ENCODE results near the gene NR1D1. TPM values are rescaled to one million over a fixed set of nuclear protein-coding genes. Genes with fewer than 3 reads are reported as not detected.

The NR1D1 gene
- total RNA-seq, 1 experiment from 2014 or later: 63.7 TPM

GRCh38 chr17:40092581-40092980 lies 7.8 kb downstream of the NR1D1 start:
- no peak overlapping the region for H2AFZ ChIP-seq (ENCODE audit: low read depth, low read length, poor library complexity, severe bottlenecking)
- no peak for ATAC-seq
- RAD21 ChIA-PET (ENCODE audit: low non-redundant PET in 1 of 2, low total read pairs in 2 of 2, uncharacterized antibody in 2 of 2, unreplicated experiment in 2 of 2): no interaction called here
- DNase-seq (ENCODE audit: low read depth, low spot score): no peak
- H3K27me3 ChIP-seq (ENCODE audit: insufficient read depth, low read length): no peaks in the 10 kb centered on the region
- 0 out of 2 replicates have a peak, but pooled peaks have one; percentile 4 for TF ChIP-seq JUND (IDR thresholded peaks at IDR 0.05)
- no peak for TF ChIP-seq ATF3 (IDR thresholded peaks at IDR 0.05)
- H3K36me3 ChIP-seq (ENCODE audit: control insufficient read depth in 1 of 2, insufficient read depth in 2 of 2, low read length in 2 of 2): peaks cover 48 to 50% of the 10 kb centered on the region in 2 experiments
- no peaks in the 10 kb centered on the region for H3K9me2 ChIP-seq (ENCODE audit: insufficient read depth)
- H3K4me3 ChIP-seq (replicated peaks in 1 of 2; ENCODE audit: low read depth in 1 of 2, low read length in 2 of 2): no peak overlapping the region
- peaks cover 19% of the 10 kb centered on the region for H3K79me2 ChIP-seq (ENCODE audit: insufficient read depth, low read length)
- CTCF ChIA-PET: no interaction called here
- no peaks in the 10 kb centered on the region for H3K9me3 ChIP-seq (ENCODE audit: control insufficient read depth in 1 of 2, insufficient read depth in 1 of 2, low read depth in 1 of 2, low read length in 2 of 2)
- no peak overlapping the region for H3K27ac ChIP-seq (ENCODE audit: low read depth, low read length)
- peaks cover 0 to 12% of the 10 kb centered on the region in 2 experiments; a peak in 2 of 4 replicates for H3K4me1 ChIP-seq (ENCODE audit: control insufficient read depth in 1 of 2, insufficient read depth in 2 of 2, low read length in 2 of 2)
- POLR2A ChIA-PET: interaction anchor here (0.6 to 1.0 kb wide), 2 partner anchors 8 to 18 kb away, joined by 3 read pairs; partner anchors contain the start of gene NR1D1
- no peak overlapping the region for H3K4me2 ChIP-seq (ENCODE audit: low read length)
- no peak overlapping the region for H3K9ac ChIP-seq (ENCODE audit: low read length)
- intact Hi-C loops (cut with micrococcal nuclease): no loop called here
- no TSS peak for BruUV-seq (replicated peaks)
- no peaks in the 10 kb centered on the region for H4K20me1 ChIP-seq (ENCODE audit: insufficient read depth)

GRCh38 chr17:40091691-40092397 lies 8.5 kb downstream of the NR1D1 start:
- H3K36me3 ChIP-seq (ENCODE audit: control insufficient read depth in 1 of 2, insufficient read depth in 2 of 2, low read length in 2 of 2): peaks cover 48 to 53% of the 10 kb centered on the region in 2 experiments
- ATAC-seq (peak; percentile 55), DNase-seq (ENCODE audit: low read depth, low spot score) (no peak)
- TF ChIP-seq POLR2AphosphoS5 (IDR thresholded peaks at IDR 0.05; ENCODE audit: low read depth, low read length) (peak; percentile 67; the same call in 1 of the 2 replicates), EZH2phosphoT487 (IDR thresholded peaks at IDR 0.05; ENCODE audit: borderline replicate concordance) (no peak)
- H3K27me3 ChIP-seq (ENCODE audit: insufficient read depth, low read length): no peaks in the 10 kb centered on the region
- H3K4me3 ChIP-seq (replicated peaks in 1 of 2; ENCODE audit: low read depth in 1 of 2, low read length in 2 of 2): no peak overlapping the region
- no peak overlapping the region for H2AFZ ChIP-seq (ENCODE audit: low read depth, low read length, poor library complexity, severe bottlenecking)
- H3K4me2 ChIP-seq (ENCODE audit: low read length): no peak overlapping the region
- H3K9me2 ChIP-seq (ENCODE audit: insufficient read depth): no peaks in the 10 kb centered on the region
- peaks cover 11% of the 10 kb centered on the region; the same call in 1 of the 2 replicates for H3K79me2 ChIP-seq (ENCODE audit: insufficient read depth, low read length)
- H3K4me1 ChIP-seq (ENCODE audit: control insufficient read depth in 1 of 2, insufficient read depth in 2 of 2, low read length in 2 of 2): peaks cover 0 to 9% of the 10 kb centered on the region in 2 experiments; a peak in 2 of 4 replicates
- ChIA-PET POLR2A (interaction anchor here (0.6 kb wide), 3 partner anchors 9 to 493 kb away, joined by 3 to 5 read pairs (median 3); partner anchors contain the start of gene NR1D1), CTCF (no interaction called here), RAD21 (ENCODE audit: low non-redundant PET in 1 of 2, low total read pairs in 2 of 2, uncharacterized antibody in 2 of 2, unreplicated experiment in 2 of 2) (interaction anchor here in 1 of 2 experiments (0.6 kb wide), 1 partner anchor 16 kb away, joined by 4 read pairs; no protein-coding TSS in a partner anchor)
- H3K27ac ChIP-seq (ENCODE audit: low read depth, low read length): no peak overlapping the region
- BruUV-seq (replicated peaks): no TSS peak
- no peaks in the 10 kb centered on the region for H4K20me1 ChIP-seq (ENCODE audit: insufficient read depth)
- intact Hi-C loops (cut with micrococcal nuclease): no loop called here
- no peaks in the 10 kb centered on the region for H3K9me3 ChIP-seq (ENCODE audit: control insufficient read depth in 1 of 2, insufficient read depth in 1 of 2, low read depth in 1 of 2, low read length in 2 of 2)
- H3K9ac ChIP-seq (ENCODE audit: low read length): no peak overlapping the region
